Neural progenitor cell (in vitro differentiated cells): ENCODE data around the gene CTSE.

Experiments
- EZH2 ChIP-seq: fragments of 200-600 bp; sonication (generic); IDR thresholded peaks from 2 replicates; pipeline ENCODE4 v1.6.1; 2017; ENCODE audit warnings: antibody characterized with exemption, mild to moderate bottlenecking, moderate library complexity
- TF ChIP-seq, protein P1 (sequence below): fragments of 200-600 bp; sonication (generic); IDR thresholded peaks from 2 replicates; pipeline ENCODE4 v1.5.1; 2017; ENCODE audit warnings: antibody characterized with exemption, mild to moderate bottlenecking

DNA sequence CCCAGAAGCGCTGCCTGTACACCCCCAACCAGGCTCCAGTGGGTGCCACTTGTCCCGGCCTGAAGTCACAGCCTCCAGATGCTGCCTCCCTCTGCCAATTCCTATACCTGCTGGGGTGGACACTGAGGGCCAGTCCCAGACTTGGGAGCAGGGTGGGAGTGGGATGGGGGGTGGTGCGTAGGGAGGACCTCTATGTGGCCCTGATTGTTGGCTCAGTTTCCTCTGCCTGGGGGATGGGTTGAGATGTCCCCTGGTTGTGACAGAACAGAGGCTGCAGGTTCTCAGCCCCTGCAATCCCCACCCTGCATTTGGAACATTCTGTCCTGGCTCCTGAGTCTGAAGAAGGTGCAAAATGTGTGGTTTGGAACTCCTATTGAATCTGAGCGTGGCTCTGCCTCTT lies 47.7 kb downstream of the CTSE start:
- TF ChIP-seq, protein P1, sequence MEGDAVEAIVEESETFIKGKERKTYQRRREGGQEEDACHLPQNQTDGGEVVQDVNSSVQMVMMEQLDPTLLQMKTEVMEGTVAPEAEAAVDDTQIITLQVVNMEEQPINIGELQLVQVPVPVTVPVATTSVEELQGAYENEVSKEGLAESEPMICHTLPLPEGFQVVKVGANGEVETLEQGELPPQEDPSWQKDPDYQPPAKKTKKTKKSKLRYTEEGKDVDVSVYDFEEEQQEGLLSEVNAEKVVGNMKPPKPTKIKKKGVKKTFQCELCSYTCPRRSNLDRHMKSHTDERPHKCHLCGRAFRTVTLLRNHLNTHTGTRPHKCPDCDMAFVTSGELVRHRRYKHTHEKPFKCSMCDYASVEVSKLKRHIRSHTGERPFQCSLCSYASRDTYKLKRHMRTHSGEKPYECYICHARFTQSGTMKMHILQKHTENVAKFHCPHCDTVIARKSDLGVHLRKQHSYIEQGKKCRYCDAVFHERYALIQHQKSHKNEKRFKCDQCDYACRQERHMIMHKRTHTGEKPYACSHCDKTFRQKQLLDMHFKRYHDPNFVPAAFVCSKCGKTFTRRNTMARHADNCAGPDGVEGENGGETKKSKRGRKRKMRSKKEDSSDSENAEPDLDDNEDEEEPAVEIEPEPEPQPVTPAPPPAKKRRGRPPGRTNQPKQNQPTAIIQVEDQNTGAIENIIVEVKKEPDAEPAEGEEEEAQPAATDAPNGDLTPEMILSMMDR = no peak
- TF ChIP-seq EZH2 = no peak
